ENCODE data around the gene MYOCOS.

GRCh38 chr1:171637928-171638576, 16.0 kb downstream of the MYOCOS start:
- TF ChIP-seq REST (IDR thresholded peaks at IDR 0.05; ENCODE audit: insufficient read depth in 1 of 2, low read depth in 2 of 2, low read length in 2 of 2) (no peak), SIN3A (IDR thresholded peaks at IDR 0.05; ENCODE audit: borderline replicate concordance, insufficient read depth, low read length) (no peak), FOXP2 (optimal IDR thresholded peaks at IDR 0.05; ENCODE audit: borderline replicate concordance, extremely low read depth, extremely low read length, insufficient read depth) (no peak), POLR2AphosphoS5 (IDR thresholded peaks at IDR 0.05; ENCODE audit: low read depth, low read length) (no peak), TAF1 (IDR thresholded peaks at IDR 0.05; ENCODE audit: borderline replicate concordance, insufficient read depth, low read length) (no peak)
